ENCODE measurements around the gene NPW.

NPW gene

GRCh38 chr16:1984347-1985225 lies 35.0 kb upstream of the NPW start:
- DNase-seq: peak in 2 of 3 experiments; percentile 46 to 70

- no peak for DNase-seq
Observed at GRCh38 chr16:1985466-1986150, 34.0 kb upstream of the NPW start.

- DNase-seq: no peak
Observed at GRCh38 chr16:1987198-1987597, 32.4 kb upstream of the NPW start.

GRCh38 chr16:1989209-1990100 lies 30.1 kb upstream of the NPW start, which contains the start of gene SYNGR3:
TSS of gene SYNGR3 (plus strand) at chr16:1989970. CDS start at chr16:1990103, 133 bp downstream.
- peak; percentile 52 to 81 (median 73) for DNase-seq

GRCh38 chr16:1990101-1990350 lies 29.6 kb upstream of the NPW start:
- no peak for DNase-seq

GRCh38 chr16:1990351-1991134 lies 29.0 kb upstream of the NPW start:
- peak; percentile 50 to 64 (median 60) for DNase-seq

GRCh38 chr16:1991135-1991551 lies 28.4 kb upstream of the NPW start:
- no peak for DNase-seq

GRCh38 chr16:1991588-1991947 lies 28.0 kb upstream of the NPW start:
- no peak for DNase-seq

- peak in 1 of 3 experiments; percentile 78 for DNase-seq
Observed at GRCh38 chr16:1991948-1992703, 27.5 kb upstream of the NPW start.

GRCh38 chr16:1992704-1993317 lies 26.8 kb upstream of the NPW start:
- DNase-seq: no peak

- no peak for DNase-seq
Observed at GRCh38 chr16:1993731-1994131, 25.9 kb upstream of the NPW start.

GRCh38 chr16:1997494-1998359 lies 21.9 kb upstream of the NPW start:
- DNase-seq: no peak

GRCh38 chr16:1998360-1998835 lies 21.2 kb upstream of the NPW start:
- no peak for DNase-seq

GRCh38 chr16:1998852-1999801 lies 20.5 kb upstream of the NPW start:
- DNase-seq: no peak

- no peak for DNase-seq
Observed at GRCh38 chr16:1999866-2000514, 19.6 kb upstream of the NPW start.

- DNase-seq: no peak
Observed at GRCh38 chr16:2001035-2001434, 18.6 kb upstream of the NPW start.

GRCh38 chr16:2001456-2002355 lies 17.9 kb upstream of the NPW start:
- no peak for DNase-seq

Measured in NCI-H1417 (cell line).